GM12892 (cell line): Measurements from ENCODE around the gene MACIR.

Experiments used
- POLR2A ChIP-seq: IDR thresholded peaks from 2 replicates; pipeline ENCODE4 v1.6.1; 2011; ENCODE audit warnings: low read depth, low read length, control low read depth
- POLR2AphosphoS5 ChIP-seq: IDR thresholded peaks from 2 replicates; pipeline ENCODE4 v1.6.1; 2011; ENCODE audit warnings: low read depth, low read length, control low read depth
- TAF1 ChIP-seq: IDR thresholded peaks from 2 replicates; pipeline ENCODE4 v1.6.1; 2011; ENCODE audit warnings: low read depth, mild to moderate bottlenecking, control low read depth, low read length, borderline replicate concordance

GRCh38 chr5:103224894-103225246 is 33.7 kb upstream of the MACIR start:
- no peak for TF ChIP-seq TAF1
- no peak for TF ChIP-seq POLR2A
- no peak for TF ChIP-seq POLR2AphosphoS5
